Effector memory CD4-positive, alpha-beta T cell (primary cell): ENCODE measurements around the gene RNF125.
"Not testable (repeated sequence)": the region's sequence is repeated elsewhere in the genome, so short reads cannot be mapped to it uniquely, and the experiment has no call there.

ENCODE experiments used
- DNase-seq, 3 donors: peaks; one replicate each; pipeline ENCODE4 v3.0.0-alpha.2; 2020
- H3K27ac ChIP-seq: 2 replicates; pipeline ENCODE4 v1.7.0; 2013; ENCODE audit warnings: mild to moderate bottlenecking, low read length, moderate library complexity; ENCODE audit not compliant: insufficient read depth, poor library complexity, severe bottlenecking
- H3K27me3 ChIP-seq: replicated peaks from 2 replicates; pipeline ENCODE4 v1.7.0; 2013; ENCODE audit warnings: mild to moderate bottlenecking, low read length; ENCODE audit not compliant: insufficient read depth, control insufficient read depth, poor library complexity, severe bottlenecking
- H3K36me3 ChIP-seq: 2 replicates; pipeline ENCODE4 v1.7.0; 2013; ENCODE audit warnings: mild to moderate bottlenecking, low read length, moderate library complexity; ENCODE audit not compliant: control insufficient read depth, insufficient read depth
- H3K4me1 ChIP-seq: 2 replicates; pipeline ENCODE4 v1.7.0; 2013; ENCODE audit warnings: low read length, mild to moderate bottlenecking; ENCODE audit not compliant: control insufficient read depth, insufficient read depth, poor library complexity, severe bottlenecking
- H3K4me3 ChIP-seq: 2 replicates; pipeline ENCODE4 v1.7.0; 2013; ENCODE audit warnings: low read length, low read depth, mild to moderate bottlenecking; ENCODE audit not compliant: insufficient read depth, poor library complexity, severe bottlenecking
- H3K9me3 ChIP-seq: 2 replicates; pipeline ENCODE4 v1.7.0; 2013; ENCODE audit warnings: mild to moderate bottlenecking, low read length, moderate library complexity; ENCODE audit not compliant: control insufficient read depth

RNF125 gene

GRCh38 chr18:31990823-31991222 is 27.8 kb upstream of the RNF125 start:
- no peak overlapping the region for H3K4me3 ChIP-seq
- no peaks in the 10 kb centered on the region for H3K9me3 ChIP-seq
- H3K27ac ChIP-seq, result no peak overlapping the region
- no peaks in the 10 kb centered on the region for H3K27me3 ChIP-seq
- no peaks in the 10 kb centered on the region for H3K36me3 ChIP-seq
- H3K4me1 ChIP-seq, result no peaks in the 10 kb centered on the region
- DNase-seq, result no peak

- H3K9me3 ChIP-seq, result no peaks in the 10 kb centered on the region
- no peak overlapping the region for H3K27ac ChIP-seq
- H3K4me1 ChIP-seq, result no peaks in the 10 kb centered on the region
- no peak for DNase-seq
- H3K4me3 ChIP-seq, result no peak overlapping the region
- no peaks in the 10 kb centered on the region for H3K36me3 ChIP-seq
- no peaks in the 10 kb centered on the region for H3K27me3 ChIP-seq
Observed at GRCh38 chr18:31996007-31996406, 22.6 kb upstream of the RNF125 start.

- no peak overlapping the region for H3K4me3 ChIP-seq
- no peaks in the 10 kb centered on the region for H3K9me3 ChIP-seq
- H3K27ac ChIP-seq, result no peak overlapping the region
- no peak for DNase-seq
- no peaks in the 10 kb centered on the region for H3K4me1 ChIP-seq
- no peaks in the 10 kb centered on the region for H3K36me3 ChIP-seq
- H3K27me3 ChIP-seq, result no peaks in the 10 kb centered on the region
Observed at GRCh38 chr18:31998880-31999412, 19.7 kb upstream of the RNF125 start.

GRCh38 chr18:32001141-32001540 is 17.5 kb upstream of the RNF125 start:
- not testable (repeated sequence) for H3K36me3 ChIP-seq, H3K4me3 ChIP-seq, H3K9me3 ChIP-seq, DNase-seq, H3K27me3 ChIP-seq, H3K4me1 ChIP-seq, H3K27ac ChIP-seq

- not testable (repeated sequence) for H3K36me3 ChIP-seq, H3K4me1 ChIP-seq, H3K9me3 ChIP-seq, DNase-seq, H3K4me3 ChIP-seq, H3K27me3 ChIP-seq, H3K27ac ChIP-seq
Observed at GRCh38 chr18:32003822-32004221, 14.8 kb upstream of the RNF125 start.

- DNase-seq, result no peak
- no peak overlapping the region for H3K4me3 ChIP-seq
- no peaks in the 10 kb centered on the region for H3K27me3 ChIP-seq
- H3K36me3 ChIP-seq, result no peaks in the 10 kb centered on the region
- no peak overlapping the region for H3K27ac ChIP-seq
- H3K4me1 ChIP-seq, result no peaks in the 10 kb centered on the region
- no peaks in the 10 kb centered on the region for H3K9me3 ChIP-seq
Observed at GRCh38 chr18:32010124-32010721, 8.4 kb upstream of the RNF125 start.

- Histone ChIP-seq H3K27me3 (no peaks in the 10 kb centered on the region), H3K9me3 (no peaks in the 10 kb centered on the region), H3K4me1 (no peaks in the 10 kb centered on the region), H3K4me3 (no peak overlapping the region), H3K36me3 (no peaks in the 10 kb centered on the region), H3K27ac (no peak overlapping the region)
- DNase-seq, result no peak
Observed at GRCh38 chr18:32011193-32011592, 7.4 kb upstream of the RNF125 start.

- Histone ChIP-seq H3K27ac (peak overlapping the region; percentile 85), H3K27me3 (no peaks in the 10 kb centered on the region)
Observed at GRCh38 chr18:32019251-32019948, 775 bp downstream of the RNF125 start.

GRCh38 chr18:32019949-32020625 is 1.5 kb downstream of the RNF125 start:
- not testable (repeated sequence) for H3K9me3 ChIP-seq, H3K27me3 ChIP-seq, H3K36me3 ChIP-seq
- H3K27ac ChIP-seq, result peak overlapping the region; percentile 85
- peak; percentile 24 to 36 (median 29) for DNase-seq
- peaks cover 11% of the 10 kb centered on the region for H3K4me1 ChIP-seq
- peak overlapping the region; percentile 95 for H3K4me3 ChIP-seq

More at GRCh38 chr18:32019251-32019948, 775 bp downstream of the RNF125 start:
- Histone ChIP-seq H3K4me1 (peaks cover 11% of the 10 kb centered on the region), H3K9me3 (no peaks in the 10 kb centered on the region), H3K4me3 (peak overlapping the region; percentile 95), H3K36me3 (no peaks in the 10 kb centered on the region)
- peak; percentile 40 to 59 (median 48) for DNase-seq
